Panc1 (cell line): ENCODE measurements around the gene RPL19. TPM values are rescaled to one million over a fixed set of nuclear protein-coding genes. Genes with fewer than 3 reads are reported as not detected.

Source experiments
- ATAC-seq: fragments of 200-7000 bp; cut with Tn5 transposase; 2 replicates; pipeline ENCODE4 v1.9.1; 2020; ENCODE audit warnings: mild to moderate bottlenecking, moderate library complexity
- BruUV-seq: library from RNA; stranded (reverse); fragments of 400-500 nt; replicated peaks from 2 replicates; lab custom pipeline; 2021; lab: Mats Ljungman, UMichigan
- CTCF ChIA-PET: fragments of 300-600 bp; sonication (Branson Sonifier 250); formaldehyde crosslinking; loops from one replicate; lab custom pipeline; 2022; ENCODE audit warnings: antibody characterized with exemption; lab: Charles Lee
- POLR2A ChIA-PET: fragments of 300-600 bp; sonication (Branson Sonifier 250); formaldehyde crosslinking; loops from one replicate; lab custom pipeline; 2022; ENCODE audit warnings: antibody characterized with exemption; lab: Charles Lee
- DNase-seq: peaks from one replicate; pipeline ENCODE4 v3.0.0-alpha.2; 2010; ENCODE audit warnings: low read depth, low spot score
- H3K27ac ChIP-seq: 2 replicates; pipeline ENCODE4 v1.5.1; 2011; ENCODE audit warnings: mild to moderate bottlenecking, low read length, inconsistent platforms
- H3K27me3 ChIP-seq: fragments of 200-500 bp; sonication (Bioruptor generic); 2 replicates; pipeline ENCODE4 v1.6.0; 2014; ENCODE audit warnings: low read length, inconsistent platforms; ENCODE audit not compliant: control insufficient read depth, insufficient read depth
- H3K36me3 ChIP-seq: fragments of 200-500 bp; sonication (Bioruptor generic); 2 replicates; pipeline ENCODE4 v1.5.1; 2014; ENCODE audit warnings: inconsistent platforms, mild to moderate bottlenecking, low read length, moderate library complexity; ENCODE audit not compliant: control insufficient read depth, insufficient read depth
- H3K4me1 ChIP-seq: 2 replicates; pipeline ENCODE4 v1.5.1; 2011; ENCODE audit warnings: inconsistent platforms, mild to moderate bottlenecking, low read length, moderate library complexity; ENCODE audit not compliant: control insufficient read depth, insufficient read depth
- H3K4me3 ChIP-seq, 2 experiments: 2 replicates each; pipeline ENCODE4 v1.5.1; 2011 to 2012; ENCODE audit warnings: low read depth in 2 of 2, low read length in 2 of 2, mild to moderate bottlenecking in 2 of 2, inconsistent platforms in 1 of 2, moderate library complexity in 1 of 2
- H3K9me3 ChIP-seq: fragments of 200-500 bp; sonication (Bioruptor generic); 2 replicates; pipeline ENCODE4 v1.5.1; 2014; ENCODE audit warnings: low read depth, mild to moderate bottlenecking, inconsistent platforms, low read length, moderate library complexity; ENCODE audit not compliant: control insufficient read depth, insufficient read depth
- CTCF ChIP-seq: fragments of 450-650 bp; IDR thresholded peaks from 2 replicates; pipeline ENCODE4 v1.5.1; 2017; ENCODE audit warnings: mild to moderate bottlenecking
- POLR2AphosphoS5 ChIP-seq: IDR thresholded peaks from 2 replicates; pipeline ENCODE4 v1.6.1; 2012; ENCODE audit warnings: mild to moderate bottlenecking, low read depth, low read length, moderate library complexity
- REST ChIP-seq, 2 experiments: IDR thresholded peaks; 2 replicates each; pipeline ENCODE4 v1.6.1; 2011 to 2012; ENCODE audit warnings: low read depth in 2 of 2, control low read depth in 1 of 2, low read length in 1 of 2, mild to moderate bottlenecking in 1 of 2, moderate library complexity in 1 of 2; ENCODE audit not compliant: insufficient read depth in 1 of 2
- SIN3A ChIP-seq: IDR thresholded peaks from 2 replicates; pipeline ENCODE4 v1.6.1; 2012; ENCODE audit warnings: low read depth, mild to moderate bottlenecking, low read length, moderate library complexity, borderline replicate concordance; ENCODE audit not compliant: insufficient read depth
- TCF7L2 ChIP-seq: IDR thresholded peaks from 2 replicates; pipeline ENCODE4 v1.6.1; 2011; ENCODE audit warnings: mild to moderate bottlenecking, low read depth, low read length, inconsistent platforms
- in situ Hi-C: cut with HindIII; loops from 2 replicates; pipeline ENCODE4 v1.10.0; 2016; ENCODE audit warnings: low sequenced_read_pairs, low pct_unique_long_range_greater_than_20kb
- intact Hi-C: fragments of 100-400 bp; cut with micrococcal nuclease; formaldehyde crosslinking; loops from one replicate; pipeline ENCODE4 v1.10.0; 2022; ENCODE audit not compliant: unreplicated experiment
- total RNA-seq: library from RNA; stranded (reverse); gene quantifications from one replicate; pipeline ENCODE4 v1.2.1, GENCODE V29; 2021; ENCODE audit not compliant: unreplicated experiment

RPL19 gene
- total RNA-seq, 1 experiment from 2014 or later = 971 TPM

- intact Hi-C loops (no loop called here), in situ Hi-C loops (no loop called here)
- no peaks in the 10 kb centered on the region for H3K9me3 ChIP-seq
- no TSS peak for BruUV-seq
- ChIA-PET CTCF (no interaction called here), POLR2A (no interaction called here)
- no peak overlapping the region for H3K27ac ChIP-seq
- DNase-seq (no peak), ATAC-seq (no peak)
- H3K36me3 ChIP-seq = no peaks in the 10 kb centered on the region
- no peaks in the 10 kb centered on the region for H3K27me3 ChIP-seq
- no peak overlapping the region for H3K4me3 ChIP-seq
- TF ChIP-seq POLR2AphosphoS5 = no peak
- TF ChIP-seq REST (IDR thresholded peaks at IDR 0.05; ENCODE audit: insufficient read depth in 1 of 2, low read depth in 2 of 2, low read length in 1 of 2) = no peak
- TF ChIP-seq CTCF = no peak
- no peak for TF ChIP-seq SIN3A
- TF ChIP-seq TCF7L2 = no peak
- peaks cover 3% of the 10 kb centered on the region; the same call in 1 of the 2 replicates for H3K4me1 ChIP-seq
These were observed 22.8 kb upstream of the RPL19 start for GRCh38 chr17:39177256-39177655.

- Histone ChIP-seq H3K9me3 (no peaks in the 10 kb centered on the region), H3K4me1 (peaks cover 3% of the 10 kb centered on the region; the same call in 1 of the 2 replicates), H3K4me3 (no peak overlapping the region), H3K36me3 (no peaks in the 10 kb centered on the region), H3K27ac (no peak overlapping the region), H3K27me3 (no peaks in the 10 kb centered on the region)
- no peak for TF ChIP-seq POLR2AphosphoS5
- TF ChIP-seq SIN3A = no peak
- no peak for TF ChIP-seq CTCF
- TF ChIP-seq REST (IDR thresholded peaks at IDR 0.05; ENCODE audit: insufficient read depth in 1 of 2, low read depth in 2 of 2, low read length in 1 of 2) = no peak
- TF ChIP-seq TCF7L2 = no peak
- in situ Hi-C loops (no loop called here), intact Hi-C loops (no loop called here)
- CTCF ChIA-PET = interaction anchor here (0.7 kb wide), 1 partner anchor 10 kb away, joined by 3 read pairs; no protein-coding TSS in a partner anchor
- no peak for DNase-seq
- POLR2A ChIA-PET = no interaction called here
- BruUV-seq = no TSS peak
- no peak for ATAC-seq
These were observed 21.5 kb upstream of the RPL19 start for GRCh38 chr17:39178536-39178935.
